Prostate gland (tissue), 2 donors: Measurements from ENCODE around the gene MDK. TPM values are rescaled to one million over a fixed set of nuclear protein-coding genes. Genes with fewer than 3 reads are reported as not detected.

Experiments
- DNase-seq: peaks from one replicate; pipeline ENCODE4 v3.0.0-alpha.2; 2019; ENCODE audit warnings: low spot score
- H3K27ac ChIP-seq, 2 donors: fragments of 200-600 bp; sonication (generic); 2 replicates each; pipeline ENCODE4 v1.5.1; 2017 to 2019
- H3K27me3 ChIP-seq: fragments of 200-600 bp; sonication (generic); replicated peaks from 2 replicates; pipeline ENCODE4 v1.5.1; 2019; ENCODE audit not compliant: insufficient read depth
- H3K36me3 ChIP-seq, 2 donors: fragments of 200-600 bp; sonication (generic); 1 replicate in 1 of 2; 2 replicates in 1 of 2; pipeline versions ENCODE4 v1.5.1 to v1.8.1; 2017 to 2019
- H3K4me1 ChIP-seq: fragments of 200-600 bp; sonication (generic); replicated peaks from 2 replicates; pipeline ENCODE4 v1.5.1; 2019
- H3K4me3 ChIP-seq, 2 donors: fragments of 200-600 bp; sonication (generic); 2 replicates each; pipeline ENCODE4 v1.5.1; 2017 to 2019
- H3K9me3 ChIP-seq: fragments of 200-600 bp; sonication (generic); 2 replicates; pipeline ENCODE4 v1.5.1; 2017
- CTCF ChIP-seq, 4 experiments: fragments of 200-600 bp in 2 of 4; fragments of 450-650 bp in 2 of 4; sonication (generic) in 2 of 4; IDR thresholded peaks; 1 replicate in 3 of 4; 2 replicates in 1 of 4; pipeline ENCODE4 v1.5.1; 2016 to 2019; ENCODE audit warnings: antibody characterized with exemption in 4 of 4, mild to moderate bottlenecking in 2 of 4, moderate library complexity in 2 of 4
- POLR2A ChIP-seq: fragments of 450-650 bp; IDR thresholded peaks from one replicate; pipeline ENCODE4 v1.6.1; 2016; ENCODE audit warnings: antibody characterized with exemption, mild to moderate bottlenecking
- POLR2AphosphoS5 ChIP-seq: sonication (generic); formaldehyde crosslinking; IDR thresholded peaks from one replicate; pipeline ENCODE4 v1.6.1; 2017; ENCODE audit warnings: antibody characterized with exemption
- WGBS: methylation state at CpG from one replicate; pipeline ENCODE4 v1.1.5; 2018; 5-methylcytosine and 5-hydroxymethylcytosine counted together
- intact Hi-C: fragments of 100-400 bp; cut with DNase I; formaldehyde crosslinking; loops from one replicate; pipeline ENCODE4 v1.14.2; 2022
- total RNA-seq, 2 donors: library from RNA; depleted of rRNA; stranded (reverse); fragments of >200 nt; gene quantifications; one replicate each; pipeline ENCODE4 v1.1.0, GENCODE V29; 2016

MDK gene
- total RNA-seq, 2 donors from 2014 or later: 71.6 to 164 TPM

- no peak for TF ChIP-seq CTCF (IDR thresholded peaks at IDR 0.05)
- TF ChIP-seq POLR2AphosphoS5: no peak
- no peak for TF ChIP-seq POLR2A
- intact Hi-C loops: no loop called here
- H3K27me3 ChIP-seq: no peaks in the 10 kb centered on the region
- WGBS: 80% methylated on average over 10 of the region's 10 CpGs
- peaks cover 16 to 22% of the 10 kb centered on the region in 2 donors for H3K36me3 ChIP-seq
- DNase-seq: no peak
- H3K4me3 ChIP-seq: no peak overlapping the region
- no peaks in the 10 kb centered on the region for H3K9me3 ChIP-seq
- H3K4me1 ChIP-seq: no peaks in the 10 kb centered on the region
- H3K27ac ChIP-seq: no peak overlapping the region
Observed at GRCh38 chr11:46407635-46408034, 26.2 kb downstream of the MDK start.

GRCh38 chr11:46408407-46408986 lies 27.0 kb downstream of the MDK start:
- H3K27ac ChIP-seq: no peak overlapping the region
- H3K4me1 ChIP-seq: no peaks in the 10 kb centered on the region
- 94% methylated on average over 6 of the region's 6 CpGs for WGBS
- intact Hi-C loops: no loop called here
- TF ChIP-seq POLR2A (no peak), CTCF (IDR thresholded peaks at IDR 0.05) (no peak), POLR2AphosphoS5 (no peak)
- H3K27me3 ChIP-seq: no peaks in the 10 kb centered on the region
- H3K36me3 ChIP-seq: peaks cover 16 to 22% of the 10 kb centered on the region in 2 donors
- no peaks in the 10 kb centered on the region for H3K9me3 ChIP-seq
- DNase-seq: no peak
- H3K4me3 ChIP-seq: no peak overlapping the region

GRCh38 chr11:46410021-46410420 lies 28.6 kb downstream of the MDK start:
- Histone ChIP-seq H3K9me3 (no peaks in the 10 kb centered on the region), H3K4me3 (no peak overlapping the region), H3K27ac (no peak overlapping the region), H3K36me3 (peaks cover 9 to 22% of the 10 kb centered on the region in 2 donors), H3K27me3 (no peaks in the 10 kb centered on the region), H3K4me1 (no peaks in the 10 kb centered on the region)
- 59% methylated on average over 5 of the region's 5 CpGs for WGBS
- DNase-seq: no peak
- TF ChIP-seq POLR2AphosphoS5 (no peak), POLR2A (no peak), CTCF (IDR thresholded peaks at IDR 0.05) (no peak)
- intact Hi-C loops: no loop called here

- no peaks in the 10 kb centered on the region for H3K9me3 ChIP-seq
- 97% methylated on average over 9 of the region's 9 CpGs for WGBS
- intact Hi-C loops: no loop called here
- no peak for DNase-seq
- H3K27ac ChIP-seq: no peak overlapping the region
- no peak for TF ChIP-seq POLR2A
- TF ChIP-seq POLR2AphosphoS5: no peak
- TF ChIP-seq CTCF (IDR thresholded peaks at IDR 0.05): no peak
- no peaks in the 10 kb centered on the region for H3K27me3 ChIP-seq
- H3K4me3 ChIP-seq: no peak overlapping the region
- peaks cover 0 to 8% of the 10 kb centered on the region in 2 donors for H3K36me3 ChIP-seq
- no peaks in the 10 kb centered on the region for H3K4me1 ChIP-seq
Observed at GRCh38 chr11:46413760-46414465, 32.4 kb downstream of the MDK start.

- Histone ChIP-seq H3K27me3 (no peaks in the 10 kb centered on the region), H3K9me3 (no peaks in the 10 kb centered on the region), H3K4me1 (no peaks in the 10 kb centered on the region), H3K27ac (no peak overlapping the region), H3K36me3 (peaks cover 0 to 8% of the 10 kb centered on the region in 2 donors), H3K4me3 (no peak overlapping the region)
- intact Hi-C loops: no loop called here
- TF ChIP-seq CTCF (IDR thresholded peaks at IDR 0.05) (no peak), POLR2A (no peak), POLR2AphosphoS5 (no peak)
- 98% methylated on average over 5 of the region's 5 CpGs for WGBS
- no peak for DNase-seq
Observed at GRCh38 chr11:46414466-46414796, 33.0 kb downstream of the MDK start.
